ENCODE data around the gene PPP2R2C.
A peak's percentile ranks its signal among the peaks of the same experiment; 100 is the strongest.

PPP2R2C gene

DNA sequence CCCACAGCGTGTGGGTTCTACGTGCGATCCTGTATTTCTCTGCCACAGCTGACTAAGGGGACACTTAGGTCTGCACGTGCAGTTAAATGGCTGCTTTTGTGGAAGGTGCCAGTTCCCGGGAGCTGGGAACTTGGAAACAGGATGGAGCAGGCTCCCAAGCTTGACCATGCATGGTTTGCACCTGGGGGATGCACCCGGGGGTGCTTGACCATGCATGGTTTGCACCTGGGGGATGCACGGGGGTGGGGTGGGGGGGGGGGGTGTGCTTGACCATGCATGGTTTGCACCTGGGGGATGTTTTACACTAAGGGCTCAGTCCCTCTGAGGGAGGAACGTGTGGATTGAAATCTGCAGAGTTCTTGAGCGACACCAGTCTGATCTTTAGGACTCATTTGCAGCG is 197.1 kb downstream of the PPP2R2C start:
- no peak for DNase-seq (ENCODE audit: extremely low read depth, low read depth)
- TF ChIP-seq, protein P1, sequence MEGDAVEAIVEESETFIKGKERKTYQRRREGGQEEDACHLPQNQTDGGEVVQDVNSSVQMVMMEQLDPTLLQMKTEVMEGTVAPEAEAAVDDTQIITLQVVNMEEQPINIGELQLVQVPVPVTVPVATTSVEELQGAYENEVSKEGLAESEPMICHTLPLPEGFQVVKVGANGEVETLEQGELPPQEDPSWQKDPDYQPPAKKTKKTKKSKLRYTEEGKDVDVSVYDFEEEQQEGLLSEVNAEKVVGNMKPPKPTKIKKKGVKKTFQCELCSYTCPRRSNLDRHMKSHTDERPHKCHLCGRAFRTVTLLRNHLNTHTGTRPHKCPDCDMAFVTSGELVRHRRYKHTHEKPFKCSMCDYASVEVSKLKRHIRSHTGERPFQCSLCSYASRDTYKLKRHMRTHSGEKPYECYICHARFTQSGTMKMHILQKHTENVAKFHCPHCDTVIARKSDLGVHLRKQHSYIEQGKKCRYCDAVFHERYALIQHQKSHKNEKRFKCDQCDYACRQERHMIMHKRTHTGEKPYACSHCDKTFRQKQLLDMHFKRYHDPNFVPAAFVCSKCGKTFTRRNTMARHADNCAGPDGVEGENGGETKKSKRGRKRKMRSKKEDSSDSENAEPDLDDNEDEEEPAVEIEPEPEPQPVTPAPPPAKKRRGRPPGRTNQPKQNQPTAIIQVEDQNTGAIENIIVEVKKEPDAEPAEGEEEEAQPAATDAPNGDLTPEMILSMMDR (IDR thresholded peaks at IDR 0.05; ENCODE audit: low read depth, low read length, missing control alignments) = no peak
- no peak overlapping the region for H3K4me3 ChIP-seq (replicated peaks; ENCODE audit: low read depth, low read length)

DNA sequence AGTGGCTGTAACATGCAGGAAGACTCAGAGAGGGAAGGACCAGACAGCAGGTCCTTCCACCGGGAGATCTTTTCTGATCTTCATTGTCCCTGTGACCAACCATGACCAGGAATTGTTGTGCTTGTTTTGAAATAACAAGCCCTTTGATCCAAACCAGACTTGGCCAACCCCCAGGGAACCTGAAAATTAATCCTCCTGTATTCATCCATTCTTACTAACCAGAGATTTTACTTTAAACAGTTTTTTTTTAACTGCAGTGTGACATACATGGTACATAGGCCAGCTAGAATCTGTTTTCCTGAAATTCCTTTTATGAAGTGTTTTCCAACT is 198.8 kb downstream of the PPP2R2C start:
- 0 out of 2 replicates have a peak overlapping the region, but pooled peaks have one; percentile 4 for H3K4me3 ChIP-seq (replicated peaks; ENCODE audit: low read depth, low read length)
- DNase-seq (ENCODE audit: extremely low read depth, low read depth) = no peak
- TF ChIP-seq, protein P1 (IDR thresholded peaks at IDR 0.05; ENCODE audit: low read depth, low read length, missing control alignments) = no peak

DNA sequence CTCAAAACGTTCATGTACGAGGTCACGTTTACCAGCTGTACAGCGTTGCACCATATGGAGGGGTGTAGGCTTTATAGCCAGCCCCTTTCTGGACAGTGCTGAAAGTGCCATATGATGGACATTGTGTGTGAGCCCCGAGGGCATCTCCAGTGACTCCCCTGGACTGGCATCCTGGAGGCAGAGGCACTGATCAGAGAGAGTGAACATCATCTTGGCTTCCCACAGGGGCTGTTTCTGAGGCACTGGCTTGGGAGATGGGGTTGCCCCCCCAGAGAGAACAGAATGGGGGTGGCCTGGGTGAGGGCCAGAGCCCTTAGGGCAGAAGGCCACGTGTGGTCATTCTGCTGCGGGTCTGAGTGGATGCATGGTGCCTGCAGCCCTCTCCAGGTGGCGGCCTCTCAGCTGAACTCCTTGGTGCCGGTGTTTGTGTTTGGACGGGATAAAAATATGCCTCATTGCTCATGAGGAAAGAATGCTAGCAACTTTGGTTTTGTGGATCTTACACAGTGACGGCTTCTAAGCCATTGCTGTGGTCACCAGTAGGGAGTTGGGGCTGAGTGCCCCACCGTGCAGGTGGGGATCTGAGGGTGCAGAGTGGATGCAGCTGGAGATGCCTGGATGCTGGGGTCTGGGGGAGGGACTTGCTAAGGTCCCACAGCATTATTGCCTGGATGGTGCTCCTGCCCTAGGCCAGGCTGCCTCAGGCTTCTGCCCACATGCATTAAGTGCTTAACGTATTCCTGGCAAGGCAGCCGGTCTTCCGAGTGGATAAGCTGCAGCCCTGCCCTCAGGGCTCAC is 199.4 kb downstream of the PPP2R2C start:
- TF ChIP-seq, protein P1 (IDR thresholded peaks at IDR 0.05; ENCODE audit: low read depth, low read length, missing control alignments) = no peak
- H3K4me3 ChIP-seq (replicated peaks; ENCODE audit: low read depth, low read length) = 0 out of 2 replicates have a peak overlapping the region, but pooled peaks have one; percentile 4
- DNase-seq (ENCODE audit: extremely low read depth, low read depth) = peak; percentile 55

DNA sequence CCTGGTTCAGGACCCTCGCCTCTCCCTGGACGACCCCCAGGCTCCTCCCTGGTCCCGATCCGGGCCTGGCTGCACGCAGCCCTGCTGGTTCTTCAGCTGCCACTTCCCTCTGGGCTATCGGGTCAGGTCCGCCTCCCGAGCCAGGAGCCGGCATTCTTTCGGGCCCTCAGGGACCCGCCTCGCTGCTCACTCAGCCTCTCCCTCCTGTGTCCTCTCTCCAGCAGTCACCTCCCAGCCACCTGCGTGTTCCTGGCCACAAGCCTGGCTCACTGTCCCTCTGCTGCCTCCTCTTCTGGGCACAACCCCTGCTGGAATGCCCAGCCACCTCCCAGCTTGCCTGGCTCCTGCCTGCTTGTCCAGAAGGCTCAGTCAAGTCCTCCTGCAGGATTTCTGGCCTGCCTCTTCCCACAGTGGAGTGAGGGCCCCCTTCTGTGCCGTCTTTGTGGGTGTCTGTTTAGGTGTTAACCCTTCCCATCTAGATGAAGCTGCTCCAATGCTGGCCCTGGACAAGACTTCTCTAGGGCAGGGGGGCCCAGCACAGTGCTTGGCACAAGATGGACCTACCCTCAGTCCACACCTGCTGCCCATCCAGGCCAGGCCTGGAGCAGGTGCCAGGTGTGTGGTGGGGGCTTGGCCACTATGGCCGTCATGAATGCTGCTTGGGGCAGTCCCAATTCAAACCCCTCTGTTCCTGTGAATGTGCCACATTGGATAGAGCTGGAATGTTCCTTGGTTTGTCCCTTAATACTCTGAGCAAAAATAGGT is 200.5 kb downstream of the PPP2R2C start:
- TF ChIP-seq, protein P1 (IDR thresholded peaks at IDR 0.05; ENCODE audit: low read depth, low read length, missing control alignments) = no peak
- no peak overlapping the region for H3K4me3 ChIP-seq (replicated peaks; ENCODE audit: low read depth, low read length)
- no peak for DNase-seq (ENCODE audit: extremely low read depth, low read depth)

DNA sequence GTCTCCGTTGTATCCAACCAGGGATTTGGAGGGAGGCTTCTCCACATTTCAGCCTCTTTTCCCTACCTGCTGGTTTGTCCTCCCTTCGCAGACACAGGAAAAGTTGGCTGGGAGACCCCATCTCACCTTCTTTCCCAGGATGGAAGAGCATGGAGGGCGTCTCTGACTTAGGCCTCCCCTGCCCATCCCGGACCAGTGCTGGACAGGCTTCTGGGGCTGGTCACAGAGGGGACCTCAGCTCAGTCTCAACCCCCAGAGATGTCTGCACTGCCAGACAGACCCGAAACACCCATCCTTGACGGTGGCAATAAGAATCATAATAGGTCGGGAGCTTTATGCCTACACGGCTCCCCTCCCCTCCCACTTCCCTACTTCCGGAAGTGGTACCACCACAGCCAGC is 201.2 kb downstream of the PPP2R2C start:
- TF ChIP-seq, protein P1 (IDR thresholded peaks at IDR 0.05; ENCODE audit: low read depth, low read length, missing control alignments) = no peak
- no peak for DNase-seq (ENCODE audit: extremely low read depth, low read depth)
- H3K4me3 ChIP-seq (replicated peaks; ENCODE audit: low read depth, low read length) = no peak overlapping the region

DNA sequence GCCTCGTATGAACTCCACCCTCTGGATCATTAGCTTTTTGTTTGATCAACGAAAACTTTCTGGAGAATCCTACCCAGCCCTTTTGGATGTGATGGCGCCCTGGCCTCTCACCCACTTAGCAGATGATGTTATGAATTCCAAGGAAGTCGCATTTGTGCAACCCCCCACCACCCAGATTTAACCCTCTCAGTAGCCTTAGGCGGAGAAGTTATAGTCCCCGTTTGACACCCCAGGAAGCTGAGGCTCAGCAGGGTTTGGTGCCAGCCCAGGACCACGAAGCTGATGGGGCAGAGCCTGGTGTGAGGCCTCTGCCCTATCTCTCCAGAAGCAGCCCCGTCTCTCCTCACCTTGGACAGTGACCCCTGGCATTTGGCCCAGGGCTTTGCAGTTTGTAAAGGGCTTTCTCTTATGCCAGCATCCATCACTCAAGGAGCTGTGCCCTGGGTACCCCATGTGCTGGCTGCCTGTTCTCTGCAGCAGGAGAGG is 201.7 kb downstream of the PPP2R2C start:
- peak overlapping the region; percentile 78 for H3K4me3 ChIP-seq (replicated peaks; ENCODE audit: low read depth, low read length)
- TF ChIP-seq, protein P1 (IDR thresholded peaks at IDR 0.05; ENCODE audit: low read depth, low read length, missing control alignments) = no peak
- no peak for DNase-seq (ENCODE audit: extremely low read depth, low read depth)
